Mesenchymal stem cell (in vitro differentiated cells and primary cell): Measurements from ENCODE around the gene SLC7A9.

Experiments
- DNase-seq: peaks from one replicate; pipeline ENCODE4 v3.0.0-alpha.2; 2013
- H2AFZ ChIP-seq: one replicate; pipeline ENCODE4 v1.6.1; 2013; ENCODE audit warnings: low read depth, mild to moderate bottlenecking, control low read depth, inconsistent platforms, low read length, moderate library complexity
- H2AK5ac ChIP-seq: 2 replicates; pipeline ENCODE4 v1.6.1; 2013; ENCODE audit warnings: low read length, moderate library complexity, mild to moderate bottlenecking, inconsistent platforms; ENCODE audit not compliant: severe bottlenecking
- H2BK120ac ChIP-seq: one replicate; pipeline ENCODE4 v1.6.1; 2013; ENCODE audit warnings: low read depth, mild to moderate bottlenecking, inconsistent platforms, low read length, moderate library complexity
- H2BK12ac ChIP-seq, 2 experiments: one replicate each; pipeline ENCODE4 v1.6.1; 2013; ENCODE audit warnings: inconsistent platforms in 2 of 2, low read length in 2 of 2, mild to moderate bottlenecking in 2 of 2, moderate library complexity in 2 of 2, control low read depth in 1 of 2
- H2BK15ac ChIP-seq: one replicate; pipeline ENCODE4 v1.6.1; 2013; ENCODE audit warnings: mild to moderate bottlenecking, low read depth, inconsistent platforms; ENCODE audit not compliant: poor library complexity, severe bottlenecking
- H2BK5ac ChIP-seq: 2 replicates; pipeline ENCODE4 v1.6.1; 2013; ENCODE audit warnings: low read depth, mild to moderate bottlenecking, low read length, control low read depth, inconsistent platforms; ENCODE audit not compliant: poor library complexity, severe bottlenecking
- H3K14ac ChIP-seq, 2 experiments: one replicate each; pipeline ENCODE4 v1.6.1; 2013; ENCODE audit warnings: inconsistent platforms in 2 of 2, low read length in 2 of 2, control low read depth in 1 of 2, mild to moderate bottlenecking in 1 of 2, moderate library complexity in 1 of 2
- H3K18ac ChIP-seq, 2 experiments: one replicate each; pipeline ENCODE4 v1.6.1; 2013; ENCODE audit warnings: inconsistent platforms in 2 of 2, low read length in 2 of 2, control low read depth in 1 of 2, low read depth in 1 of 2, mild to moderate bottlenecking in 1 of 2
- H3K23ac ChIP-seq, 2 experiments: one replicate each; pipeline ENCODE4 v1.6.1; 2013; ENCODE audit warnings: inconsistent platforms in 2 of 2, low read length in 2 of 2, mild to moderate bottlenecking in 2 of 2, moderate library complexity in 2 of 2, control low read depth in 1 of 2
- H3K27ac ChIP-seq: 2 replicates; pipeline ENCODE4 v1.5.1; 2013; ENCODE audit warnings: mild to moderate bottlenecking, moderate library complexity, low read length, control low read depth, inconsistent platforms; ENCODE audit not compliant: poor library complexity, severe bottlenecking
- H3K27me3 ChIP-seq, 2 experiments: 2 replicates each; pipeline versions ENCODE4 v1.6.1 to v1.7.0; 2013; ENCODE audit warnings: low read length in 2 of 2, mild to moderate bottlenecking in 2 of 2, moderate library complexity in 2 of 2, control low read depth in 1 of 2, inconsistent platforms in 1 of 2; ENCODE audit not compliant: control insufficient read depth in 1 of 2, insufficient read depth in 1 of 2
- H3K36me3 ChIP-seq, 2 experiments: 2 replicates each; pipeline versions ENCODE4 v1.6.1 to v1.7.0; 2013; ENCODE audit warnings: low read length in 2 of 2, control low read depth in 1 of 2, inconsistent platforms in 1 of 2, low read depth in 1 of 2, mild to moderate bottlenecking in 1 of 2; ENCODE audit not compliant: insufficient read depth in 2 of 2, control insufficient read depth in 1 of 2
- H3K4ac ChIP-seq, 2 experiments: one replicate each; pipeline ENCODE4 v1.6.1; 2013; ENCODE audit warnings: inconsistent platforms in 2 of 2, low read length in 2 of 2, mild to moderate bottlenecking in 2 of 2, moderate library complexity in 2 of 2, control low read depth in 1 of 2, low read depth in 1 of 2
- H3K4me1 ChIP-seq: 2 replicates; pipeline ENCODE4 v1.6.1; 2013; ENCODE audit warnings: low read depth, low read length, control low read depth; ENCODE audit not compliant: control insufficient read depth, insufficient read depth
- H3K4me2 ChIP-seq: 2 replicates; pipeline ENCODE4 v1.6.1; 2013; ENCODE audit warnings: low read length, mild to moderate bottlenecking, inconsistent platforms; ENCODE audit not compliant: poor library complexity, severe bottlenecking
- H3K4me3 ChIP-seq, 2 experiments: 2 replicates each; pipeline versions ENCODE4 v1.5.1 to v1.7.0; 2013; ENCODE audit warnings: low read length in 2 of 2, mild to moderate bottlenecking in 2 of 2, control low read depth in 1 of 2, low read depth in 1 of 2; ENCODE audit not compliant: insufficient read depth in 1 of 2
- H3K79me1 ChIP-seq: replicated peaks from 2 replicates; pipeline ENCODE4 v1.6.1; 2013; ENCODE audit warnings: mild to moderate bottlenecking, control low read depth, low read length, inconsistent platforms; ENCODE audit not compliant: poor library complexity, severe bottlenecking
- H3K9ac ChIP-seq: 2 replicates; pipeline ENCODE4 v1.7.0; 2013; ENCODE audit warnings: mild to moderate bottlenecking, low read length, moderate library complexity
- H3K9me3 ChIP-seq: 2 replicates; pipeline ENCODE4 v1.7.0; 2013; ENCODE audit warnings: mild to moderate bottlenecking, low read length; ENCODE audit not compliant: control insufficient read depth
- H4K8ac ChIP-seq: one replicate; pipeline ENCODE4 v1.6.1; 2013; ENCODE audit warnings: inconsistent platforms, mild to moderate bottlenecking, low read length, moderate library complexity
- H4K91ac ChIP-seq: one replicate; pipeline ENCODE4 v1.6.1; 2013; ENCODE audit warnings: mild to moderate bottlenecking, low read length, inconsistent platforms
- WGBS: methylation state at CpG from one replicate; pipeline ENCODE4 v1.1.7; 2013; ENCODE audit warnings: mixed read lengths; 5-methylcytosine and 5-hydroxymethylcytosine counted together

The SLC7A9 gene

DNA sequence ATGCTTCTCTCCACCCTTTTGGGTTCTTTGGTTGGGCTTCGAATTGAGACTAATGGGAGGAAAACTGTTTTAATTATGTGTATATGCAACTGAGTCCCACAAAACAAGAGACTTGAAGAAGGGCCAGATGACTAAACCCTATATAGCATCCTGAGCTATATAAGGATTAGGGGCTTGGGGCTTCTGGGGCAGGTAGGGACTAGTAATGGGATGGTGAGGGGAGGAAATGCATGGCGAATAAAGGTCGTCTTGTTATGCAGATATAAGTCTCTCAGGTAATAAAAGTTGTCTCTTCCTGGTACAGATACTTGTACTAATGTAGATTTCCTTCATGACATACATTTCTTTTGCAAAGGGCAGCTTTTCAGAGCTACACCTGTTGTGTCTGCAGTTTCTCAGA, 2.8 kb upstream of the SLC7A9 start:
- H3K36me3 ChIP-seq: peaks cover 3 to 5% of the 10 kb centered on the region in 2 experiments
- no peak overlapping the region for H3K4me3 ChIP-seq
- no peak overlapping the region for H3K14ac ChIP-seq
- H2AK5ac ChIP-seq: no peak overlapping the region
- no peak overlapping the region for H2BK12ac ChIP-seq
- H2AFZ ChIP-seq: no peak overlapping the region
- WGBS: 88% methylated on average over 3 of the region's 3 CpGs
- no peak overlapping the region for H2BK120ac ChIP-seq
- H3K23ac ChIP-seq: no peak overlapping the region
- no peak overlapping the region for H2BK5ac ChIP-seq
- H3K4me1 ChIP-seq: peaks cover 24% of the 10 kb centered on the region
- no peak for DNase-seq
- peaks cover 0 to 6% of the 10 kb centered on the region in 2 experiments for H3K27me3 ChIP-seq
- H2BK15ac ChIP-seq: no peak overlapping the region
- H4K91ac ChIP-seq: no peak overlapping the region
- no peak overlapping the region for H3K4me2 ChIP-seq
- no peaks in the 10 kb centered on the region for H3K9me3 ChIP-seq
- H3K18ac ChIP-seq: no peak overlapping the region
- H4K8ac ChIP-seq: no peak overlapping the region
- no peaks in the 10 kb centered on the region for H3K79me1 ChIP-seq
- no peak overlapping the region for H3K9ac ChIP-seq
- H3K27ac ChIP-seq: no peak overlapping the region
- H3K4ac ChIP-seq: no peak overlapping the region

DNA sequence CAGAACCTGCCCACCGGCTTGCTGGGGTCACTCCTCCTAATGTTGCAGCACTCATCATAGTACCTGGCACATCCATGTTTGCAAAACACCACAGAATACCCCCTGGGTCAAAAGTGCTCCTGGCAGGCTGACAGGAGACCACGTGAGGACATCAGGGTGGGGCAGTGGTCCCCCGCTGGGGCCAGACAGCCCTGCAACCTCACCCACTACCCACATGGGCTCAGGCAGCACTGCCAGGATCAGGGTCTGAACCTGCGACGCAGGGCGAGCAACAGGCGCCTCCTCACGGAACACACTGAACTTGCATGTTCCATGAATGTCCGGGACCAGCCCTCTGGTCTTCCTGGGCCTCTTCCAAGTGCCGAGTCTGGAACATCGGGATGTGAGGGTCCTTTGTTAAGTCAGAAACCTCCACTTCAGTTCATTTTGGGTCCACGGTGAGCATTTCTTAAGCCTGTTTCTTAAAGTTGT, 1.4 kb upstream of the SLC7A9 start:
- Histone ChIP-seq H3K23ac (no peak overlapping the region), H3K79me1 (no peaks in the 10 kb centered on the region), H4K91ac (no peak overlapping the region), H3K27ac (no peak overlapping the region), H3K4me1 (peaks cover 15% of the 10 kb centered on the region), H2AK5ac (no peak overlapping the region), H2AFZ (no peak overlapping the region), H3K14ac (no peak overlapping the region), H2BK12ac (no peak overlapping the region), H2BK5ac (no peak overlapping the region), H4K8ac (no peak overlapping the region), H3K36me3 (peaks cover 0 to 5% of the 10 kb centered on the region in 2 experiments), H3K4ac (no peak overlapping the region), H3K4me3 (no peak overlapping the region), H3K9ac (no peak overlapping the region), H2BK120ac (no peak overlapping the region), H2BK15ac (no peak overlapping the region), H3K27me3 (peaks cover 0 to 10% of the 10 kb centered on the region in 2 experiments), H3K9me3 (no peaks in the 10 kb centered on the region), H3K4me2 (no peak overlapping the region), H3K18ac (no peak overlapping the region)
- DNase-seq: no peak
- 80% methylated on average over 12 of the region's 12 CpGs for WGBS

DNA sequence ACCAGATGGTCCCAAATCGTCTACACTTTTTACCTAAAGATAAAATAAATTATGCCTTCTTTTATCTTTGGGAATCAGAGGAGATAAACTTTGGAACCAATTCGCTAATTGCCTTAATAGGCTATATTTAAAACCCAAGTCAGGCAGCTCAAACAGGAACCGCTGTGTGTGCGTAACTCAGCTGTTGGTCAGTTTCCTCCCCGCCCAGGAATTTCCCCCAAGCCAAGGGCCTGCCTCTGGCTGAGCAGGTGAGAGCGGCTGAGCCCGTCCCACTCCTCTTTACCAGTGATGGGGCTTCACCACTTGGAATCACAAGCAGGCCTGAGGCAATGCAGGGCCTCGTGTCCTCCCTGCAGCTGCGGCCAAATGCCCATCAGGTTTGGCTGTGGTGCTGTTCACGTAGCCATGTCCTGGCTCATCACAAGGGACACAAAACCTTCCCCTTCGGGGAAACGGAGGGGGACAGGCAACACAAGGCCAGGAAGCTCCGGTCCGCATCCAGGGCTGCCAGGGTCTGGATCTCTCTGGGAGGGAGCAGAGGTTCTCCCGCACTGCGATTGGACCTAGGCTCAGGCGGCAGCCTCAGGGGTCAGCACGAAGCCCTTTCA, 503 bp upstream of the SLC7A9 start:
- H3K18ac ChIP-seq: no peak overlapping the region

GRCh38 chr19:32868206-32868950, 1.2 kb downstream of the SLC7A9 start:
- Histone ChIP-seq H3K27ac (no peak overlapping the region), H3K27me3 (peaks cover 0 to 10% of the 10 kb centered on the region in 2 experiments), H3K4me3 (no peak overlapping the region), H3K9me3 (no peaks in the 10 kb centered on the region), H3K79me1 (no peaks in the 10 kb centered on the region), H2BK120ac (no peak overlapping the region), H3K4me2 (peak overlapping the region; percentile 44), H2BK15ac (no peak overlapping the region), H2AFZ (no peak overlapping the region), H2BK12ac (no peak overlapping the region), H3K23ac (no peak overlapping the region), H3K14ac (no peak overlapping the region), H3K4me1 (peaks cover 10% of the 10 kb centered on the region), H4K91ac (no peak overlapping the region), H3K4ac (no peak overlapping the region), H3K9ac (no peak overlapping the region), H2BK5ac (no peak overlapping the region), H4K8ac (no peak overlapping the region), H3K18ac (no peak overlapping the region), H2AK5ac (no peak overlapping the region), H3K36me3 (no peaks in the 10 kb centered on the region)
- WGBS: 87% methylated on average over 19 of the region's 19 CpGs
- DNase-seq: no peak

More for the DNA sequence above, 503 bp upstream of the SLC7A9 start:
- H4K91ac ChIP-seq: no peak overlapping the region
- no peak for DNase-seq
- no peak overlapping the region for H3K4ac ChIP-seq
- no peaks in the 10 kb centered on the region for H3K79me1 ChIP-seq
- peaks cover 10% of the 10 kb centered on the region for H3K4me1 ChIP-seq
- H3K14ac ChIP-seq: no peak overlapping the region
- H3K27me3 ChIP-seq: peaks cover 0 to 10% of the 10 kb centered on the region in 2 experiments
- H2AFZ ChIP-seq: no peak overlapping the region
- no peak overlapping the region for H3K23ac ChIP-seq
- no peaks in the 10 kb centered on the region for H3K9me3 ChIP-seq
- H4K8ac ChIP-seq: no peak overlapping the region
- no peak overlapping the region for H3K4me3 ChIP-seq
- no peaks in the 10 kb centered on the region for H3K36me3 ChIP-seq
- H3K9ac ChIP-seq: no peak overlapping the region
- H3K4me2 ChIP-seq: no peak overlapping the region
- WGBS: 88% methylated on average over 17 of the region's 18 CpGs
- no peak overlapping the region for H2BK15ac ChIP-seq
- H2BK5ac ChIP-seq: no peak overlapping the region
- no peak overlapping the region for H2BK120ac ChIP-seq
- no peak overlapping the region for H3K27ac ChIP-seq
- H2AK5ac ChIP-seq: no peak overlapping the region
- H2BK12ac ChIP-seq: no peak overlapping the region
